H9 (cell line): ENCODE data around the gene NUP188. TPM values are rescaled to one million over a fixed set of nuclear protein-coding genes. Genes with fewer than 3 reads are reported as not detected.

Experiments used
- DNase-seq: peaks from one replicate; pipeline ENCODE4 v3.0.0-alpha.2; 2017
- H2AFZ ChIP-seq: one replicate; pipeline ENCODE4 v1.6.1; 2013; ENCODE audit warnings: mild to moderate bottlenecking, low read length, control low read depth, moderate library complexity
- H2AK5ac ChIP-seq: 2 replicates; pipeline ENCODE4 v1.6.1; 2013; ENCODE audit warnings: low read length, control low read depth, mixed read lengths; ENCODE audit not compliant: insufficient read length
- H2BK120ac ChIP-seq: one replicate; pipeline ENCODE4 v1.6.1; 2013; ENCODE audit warnings: low read depth, mild to moderate bottlenecking, low read length, control low read depth, inconsistent platforms; ENCODE audit not compliant: poor library complexity, severe bottlenecking
- H2BK12ac ChIP-seq: 2 replicates; pipeline ENCODE4 v1.6.1; 2013; ENCODE audit warnings: low read length, control low read depth, mixed read lengths, low read depth; ENCODE audit not compliant: insufficient read length
- H2BK15ac ChIP-seq: 2 replicates; pipeline ENCODE4 v1.6.1; 2013; ENCODE audit warnings: low read depth, low read length, control low read depth
- H2BK20ac ChIP-seq: one replicate; pipeline ENCODE4 v1.6.1; 2013; ENCODE audit warnings: low read depth, mild to moderate bottlenecking, low read length, control low read depth, inconsistent platforms; ENCODE audit not compliant: poor library complexity, severe bottlenecking
- H2BK5ac ChIP-seq: 2 replicates; pipeline ENCODE4 v1.6.1; 2013; ENCODE audit warnings: low read length, control low read depth, mixed read lengths; ENCODE audit not compliant: insufficient read length
- H3K14ac ChIP-seq: 2 replicates; pipeline ENCODE4 v1.6.1; 2013; ENCODE audit warnings: low read length, control low read depth; ENCODE audit not compliant: insufficient read depth
- H3K18ac ChIP-seq: 2 replicates; pipeline ENCODE4 v1.6.1; 2013; ENCODE audit warnings: low read depth, mild to moderate bottlenecking, mixed read lengths, low read length, control low read depth; ENCODE audit not compliant: insufficient read length
- H3K23ac ChIP-seq: 2 replicates; pipeline ENCODE4 v1.6.1; 2013; ENCODE audit warnings: low read length, control low read depth, mixed read lengths, low read depth; ENCODE audit not compliant: insufficient read length
- H3K23me2 ChIP-seq: 2 replicates; pipeline ENCODE4 v1.6.1; 2013; ENCODE audit warnings: low read depth, mild to moderate bottlenecking, mixed read lengths, low read length, control low read depth; ENCODE audit not compliant: insufficient read length, poor library complexity, severe bottlenecking
- H3K27ac ChIP-seq: 2 replicates; pipeline ENCODE4 v1.5.1; 2013; ENCODE audit warnings: low read length, control low read depth, mixed read lengths, low read depth; ENCODE audit not compliant: insufficient read length
- H3K27me3 ChIP-seq: 2 replicates; pipeline ENCODE4 v1.6.1; 2013; ENCODE audit warnings: low read length, control low read depth, inconsistent platforms; ENCODE audit not compliant: insufficient read depth
- H3K4ac ChIP-seq: 2 replicates; pipeline ENCODE4 v1.6.1; 2013; ENCODE audit warnings: low read depth, mild to moderate bottlenecking, control low read depth, inconsistent platforms, low read length, moderate library complexity
- H3K4me1 ChIP-seq: 2 replicates; pipeline ENCODE4 v1.6.1; 2013; ENCODE audit warnings: low read length, control low read depth, inconsistent platforms; ENCODE audit not compliant: insufficient read depth
- H3K4me2 ChIP-seq: 2 replicates; pipeline ENCODE4 v1.6.1; 2013; ENCODE audit warnings: low read length, control low read depth, mixed read lengths; ENCODE audit not compliant: insufficient read length, insufficient read depth
- H3K56ac ChIP-seq: 2 replicates; pipeline ENCODE4 v1.6.1; 2013; ENCODE audit warnings: low read depth, mild to moderate bottlenecking, mixed read lengths, low read length, control low read depth; ENCODE audit not compliant: insufficient read length
- H3K79me1 ChIP-seq: 2 replicates; pipeline ENCODE4 v1.6.1; 2013; ENCODE audit warnings: low read depth, mild to moderate bottlenecking, moderate library complexity, low read length, control low read depth, inconsistent platforms; ENCODE audit not compliant: insufficient read depth, poor library complexity, severe bottlenecking
- H3K79me2 ChIP-seq: 2 replicates; pipeline ENCODE4 v1.6.1; 2013; ENCODE audit warnings: low read length, control low read depth, inconsistent platforms; ENCODE audit not compliant: insufficient read depth
- H3K9ac ChIP-seq: 2 replicates; pipeline ENCODE4 v1.6.1; 2013; ENCODE audit warnings: low read length, control low read depth, mixed read lengths; ENCODE audit not compliant: insufficient read length; ENCODE audit errors: extremely low read depth
- H3K9me3 ChIP-seq: one replicate; pipeline ENCODE4 v1.6.1; 2013; ENCODE audit warnings: low read depth, low read length, inconsistent platforms; ENCODE audit not compliant: control insufficient read depth
- H3T11ph ChIP-seq: one replicate; pipeline ENCODE4 v1.6.1; 2013; ENCODE audit warnings: mild to moderate bottlenecking, low read length, control low read depth, inconsistent platforms
- H4K20me1 ChIP-seq: one replicate; pipeline ENCODE4 v1.6.1; 2013; ENCODE audit not compliant: control insufficient read depth, insufficient read length, insufficient read depth
- H4K5ac ChIP-seq: 2 replicates; pipeline ENCODE4 v1.6.1; 2013; ENCODE audit warnings: low read depth, mild to moderate bottlenecking, mixed read lengths, low read length, control low read depth; ENCODE audit not compliant: insufficient read length
- H4K8ac ChIP-seq: replicated peaks from 2 replicates; pipeline ENCODE4 v1.6.1; 2013; ENCODE audit warnings: low read length, control low read depth, mixed read lengths, low read depth; ENCODE audit not compliant: insufficient read length
- H4K91ac ChIP-seq: 2 replicates; pipeline ENCODE4 v1.6.1; 2013; ENCODE audit warnings: low read depth, mild to moderate bottlenecking, moderate library complexity, mixed read lengths, low read length, control low read depth; ENCODE audit not compliant: insufficient read length
- H3K27ac Mint-ChIP-seq, 3 experiments: 2 replicates in 2 of 3; 3 replicates in 1 of 3; pipeline ENCODE4 v1.8.0; 2020 to 2021; ENCODE audit warnings: mixed read lengths in 3 of 3, mild to moderate bottlenecking in 1 of 3, moderate library complexity in 1 of 3
- H3K27me3 Mint-ChIP-seq: 2 replicates; pipeline ENCODE4 v1.8.0; 2021; ENCODE audit warnings: low read depth, mild to moderate bottlenecking, moderate library complexity, mixed read lengths
- H3K36me3 Mint-ChIP-seq, 3 experiments: 2 replicates in 2 of 3; 3 replicates in 1 of 3; pipeline ENCODE4 v1.8.0; 2020 to 2021; ENCODE audit warnings: low read depth in 3 of 3, mixed read lengths in 3 of 3; ENCODE audit not compliant: insufficient read depth in 1 of 3
- H3K4me1 Mint-ChIP-seq, 2 experiments: 2 replicates each; pipeline ENCODE4 v1.8.0; 2020; ENCODE audit warnings: mixed read lengths in 2 of 2
- H3K4me3 Mint-ChIP-seq, 2 experiments: 2 replicates in 1 of 2; 3 replicates in 1 of 2; pipeline ENCODE4 v1.8.0; 2020 to 2021; ENCODE audit warnings: mild to moderate bottlenecking in 2 of 2, mixed read lengths in 2 of 2, moderate library complexity in 1 of 2
- H3K9me3 Mint-ChIP-seq, 2 experiments: 2 replicates in 1 of 2; 3 replicates in 1 of 2; pipeline ENCODE4 v1.8.0; 2020; ENCODE audit warnings: mild to moderate bottlenecking in 2 of 2, mixed read lengths in 2 of 2, moderate library complexity in 1 of 2
- WGBS: extraction: QIAGEN DNeasy Blood & Tissue Kit; methylation state at CpG from one replicate; pipeline ENCODE4 v1.1.7; 2013; ENCODE audit warnings: missing lambda C conversion rate, low lambda C conversion rate, mixed read lengths; ENCODE audit not compliant: insufficient read length; ENCODE audit errors: extremely low coverage; 5-methylcytosine and 5-hydroxymethylcytosine counted together
- total RNA-seq: library from RNA; stranded (reverse); gene quantifications from 2 replicates; pipeline ENCODE4 v1.2.1, GENCODE V29; 2021
- TF ChIP-seq, protein P1 (sequence below): fragments of 200-600 bp; sonication (generic); conservative IDR thresholded peaks from 3 replicates; pipeline ENCODE4 v1.8.0; 2021; ENCODE audit warnings: antibody characterized with exemption, mild to moderate bottlenecking

Gene NUP188
- total RNA-seq, 1 experiment from 2014 or later: 101 TPM

GRCh38 chr9:128912270-128912853 lies 35.1 kb upstream of the NUP188 start:
- H4K20me1 ChIP-seq: peaks cover under 1% of the 10 kb centered on the region
- WGBS: no CpG with 5 or more reads among the region's 15 CpGs

More at GRCh38 chr9:128912270-128912853, 35.1 kb upstream of the NUP188 start:
- H2BK20ac ChIP-seq: no peak overlapping the region
- H3K79me2 ChIP-seq: peaks cover 7% of the 10 kb centered on the region; the same call in 1 of the 2 replicates
- H3K56ac ChIP-seq: no peak overlapping the region
- H3K18ac ChIP-seq: peak overlapping the region; percentile 71
- TF ChIP-seq, protein P1, sequence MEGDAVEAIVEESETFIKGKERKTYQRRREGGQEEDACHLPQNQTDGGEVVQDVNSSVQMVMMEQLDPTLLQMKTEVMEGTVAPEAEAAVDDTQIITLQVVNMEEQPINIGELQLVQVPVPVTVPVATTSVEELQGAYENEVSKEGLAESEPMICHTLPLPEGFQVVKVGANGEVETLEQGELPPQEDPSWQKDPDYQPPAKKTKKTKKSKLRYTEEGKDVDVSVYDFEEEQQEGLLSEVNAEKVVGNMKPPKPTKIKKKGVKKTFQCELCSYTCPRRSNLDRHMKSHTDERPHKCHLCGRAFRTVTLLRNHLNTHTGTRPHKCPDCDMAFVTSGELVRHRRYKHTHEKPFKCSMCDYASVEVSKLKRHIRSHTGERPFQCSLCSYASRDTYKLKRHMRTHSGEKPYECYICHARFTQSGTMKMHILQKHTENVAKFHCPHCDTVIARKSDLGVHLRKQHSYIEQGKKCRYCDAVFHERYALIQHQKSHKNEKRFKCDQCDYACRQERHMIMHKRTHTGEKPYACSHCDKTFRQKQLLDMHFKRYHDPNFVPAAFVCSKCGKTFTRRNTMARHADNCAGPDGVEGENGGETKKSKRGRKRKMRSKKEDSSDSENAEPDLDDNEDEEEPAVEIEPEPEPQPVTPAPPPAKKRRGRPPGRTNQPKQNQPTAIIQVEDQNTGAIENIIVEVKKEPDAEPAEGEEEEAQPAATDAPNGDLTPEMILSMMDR: no peak
- H3K79me1 ChIP-seq: peaks cover 7% of the 10 kb centered on the region
- no peak overlapping the region for H2BK5ac ChIP-seq
- peak overlapping the region; percentile 3 for H3K27ac ChIP-seq
- no peaks in the 10 kb centered on the region for H3K23me2 ChIP-seq
- no peak overlapping the region for H3K9ac ChIP-seq
- peak overlapping the region; percentile 46 for H2BK12ac ChIP-seq
- H3K27me3 ChIP-seq: no peaks in the 10 kb centered on the region
- Mint-ChIP-seq H3K27me3 (peaks cover 2% of the 10 kb centered on the region; the same call in 1 of the 2 replicates), H3K4me3 (peak overlapping the region in 1 of 2 experiments; percentile 35; a peak in 1 of 5 replicates), H3K36me3 (peaks cover 47 to 78% (median 62%) of the 10 kb centered on the region in 3 experiments), H3K4me1 (peaks cover 29 to 30% of the 10 kb centered on the region in 2 experiments), H3K27ac (peak overlapping the region; percentile 80 to 99 (median 94)), H3K9me3 (no peaks in the 10 kb centered on the region)
- H3K14ac ChIP-seq: 0 out of 2 replicates have a peak overlapping the region, but pooled peaks have one; percentile 36
- H3K4me2 ChIP-seq: no peak overlapping the region
- no peak overlapping the region for H2BK15ac ChIP-seq
- H3K4me1 ChIP-seq: peaks cover 5% of the 10 kb centered on the region; the same call in 1 of the 2 replicates
- H3K23ac ChIP-seq: no peak overlapping the region
- no peaks in the 10 kb centered on the region for H3K9me3 ChIP-seq
- H3K4ac ChIP-seq: no peak overlapping the region
- peak; percentile 55 for DNase-seq
- no peak overlapping the region for H4K8ac ChIP-seq
- H4K91ac ChIP-seq: peak overlapping the region; percentile 60
- peak overlapping the region; percentile 52 for H2AK5ac ChIP-seq
- H4K5ac ChIP-seq: no peak overlapping the region
- H2AFZ ChIP-seq: no peak overlapping the region
- H2BK120ac ChIP-seq: no peak overlapping the region
- no peak overlapping the region for H3T11ph ChIP-seq
